Fibroblast of the conjunctiva (primary cell): ENCODE measurements around the gene ABI3BP.
A peak's percentile ranks its signal among the peaks of the same experiment; 100 is the strongest.

ENCODE experiments used
- DNase-seq: peaks from one replicate; pipeline ENCODE4 v3.0.0-alpha.2; 2010; ENCODE audit warnings: low read depth

Gene ABI3BP

GRCh38 chr3:100941451-100941850, 51.8 kb downstream of the ABI3BP start:
- no peak for DNase-seq

GRCh38 chr3:100941041-100941440, 52.2 kb downstream of the ABI3BP start:
- peak; percentile 22 for DNase-seq

- no peak for DNase-seq
These were observed 56.3 kb downstream of the ABI3BP start for GRCh38 chr3:100936931-100937330.

GRCh38 chr3:100932491-100932890, 60.7 kb downstream of the ABI3BP start:
- no peak for DNase-seq

- peak; percentile 67 for DNase-seq
These were observed 64.4 kb downstream of the ABI3BP start for GRCh38 chr3:100928638-100929428.

GRCh38 chr3:100927775-100928174, 65.4 kb downstream of the ABI3BP start:
- DNase-seq: no peak

GRCh38 chr3:100915706-100916495, 77.3 kb downstream of the ABI3BP start:
- DNase-seq: no peak

- no peak for DNase-seq
These were observed 79.2 kb downstream of the ABI3BP start for GRCh38 chr3:100913870-100914648.

GRCh38 chr3:100912976-100913545, 80.2 kb downstream of the ABI3BP start:
- DNase-seq: no peak

GRCh38 chr3:100912571-100912970, 80.7 kb downstream of the ABI3BP start:
- no peak for DNase-seq

GRCh38 chr3:100911956-100912355, 81.3 kb downstream of the ABI3BP start:
- DNase-seq: no peak

- no peak for DNase-seq
These were observed 82.2 kb downstream of the ABI3BP start for GRCh38 chr3:100910986-100911385.

GRCh38 chr3:100902572-100902971, 90.6 kb downstream of the ABI3BP start:
- DNase-seq: peak; percentile 29

GRCh38 chr3:100900671-100901335, 92.4 kb downstream of the ABI3BP start:
- DNase-seq: no peak

- no peak for DNase-seq
These were observed 93.7 kb downstream of the ABI3BP start for GRCh38 chr3:100899440-100900091.

- no peak for DNase-seq
These were observed 94.5 kb downstream of the ABI3BP start for GRCh38 chr3:100898681-100899080.

GRCh38 chr3:100896994-100897393, 96.2 kb downstream of the ABI3BP start:
- DNase-seq: no peak

- no peak for DNase-seq
These were observed 99.6 kb downstream of the ABI3BP start for GRCh38 chr3:100893590-100893989.

- no peak for DNase-seq
These were observed 100.1 kb downstream of the ABI3BP start for GRCh38 chr3:100893108-100893507.

GRCh38 chr3:100891827-100892226, 101.4 kb downstream of the ABI3BP start:
- DNase-seq: no peak

GRCh38 chr3:100891033-100891432, 102.2 kb downstream of the ABI3BP start:
- no peak for DNase-seq
